Keratinocyte (primary cell): ENCODE data around the gene RPS21.

Experiments
- EZH2 ChIP-seq: IDR thresholded peaks from one replicate; pipeline ENCODE4 v1.6.1; 2012; ENCODE audit warnings: inconsistent platforms, mild to moderate bottlenecking, low read length, moderate library complexity
- TF ChIP-seq, protein P1 (sequence below), 3 experiments: IDR thresholded peaks in 1 of 3; conservative IDR thresholded peaks in 1 of 3; optimal IDR thresholded peaks in 1 of 3; 2 replicates in 2 of 3; 3 replicates in 1 of 3; pipeline versions ENCODE3 to v1.5.1; 2011; ENCODE audit warnings: low read length in 3 of 3, mild to moderate bottlenecking in 3 of 3, moderate library complexity in 2 of 3, control low read depth in 1 of 3, inconsistent platforms in 1 of 3; ENCODE audit not compliant: insufficient read depth in 2 of 3; ENCODE audit errors: extremely low read depth in 1 of 3

DNA sequence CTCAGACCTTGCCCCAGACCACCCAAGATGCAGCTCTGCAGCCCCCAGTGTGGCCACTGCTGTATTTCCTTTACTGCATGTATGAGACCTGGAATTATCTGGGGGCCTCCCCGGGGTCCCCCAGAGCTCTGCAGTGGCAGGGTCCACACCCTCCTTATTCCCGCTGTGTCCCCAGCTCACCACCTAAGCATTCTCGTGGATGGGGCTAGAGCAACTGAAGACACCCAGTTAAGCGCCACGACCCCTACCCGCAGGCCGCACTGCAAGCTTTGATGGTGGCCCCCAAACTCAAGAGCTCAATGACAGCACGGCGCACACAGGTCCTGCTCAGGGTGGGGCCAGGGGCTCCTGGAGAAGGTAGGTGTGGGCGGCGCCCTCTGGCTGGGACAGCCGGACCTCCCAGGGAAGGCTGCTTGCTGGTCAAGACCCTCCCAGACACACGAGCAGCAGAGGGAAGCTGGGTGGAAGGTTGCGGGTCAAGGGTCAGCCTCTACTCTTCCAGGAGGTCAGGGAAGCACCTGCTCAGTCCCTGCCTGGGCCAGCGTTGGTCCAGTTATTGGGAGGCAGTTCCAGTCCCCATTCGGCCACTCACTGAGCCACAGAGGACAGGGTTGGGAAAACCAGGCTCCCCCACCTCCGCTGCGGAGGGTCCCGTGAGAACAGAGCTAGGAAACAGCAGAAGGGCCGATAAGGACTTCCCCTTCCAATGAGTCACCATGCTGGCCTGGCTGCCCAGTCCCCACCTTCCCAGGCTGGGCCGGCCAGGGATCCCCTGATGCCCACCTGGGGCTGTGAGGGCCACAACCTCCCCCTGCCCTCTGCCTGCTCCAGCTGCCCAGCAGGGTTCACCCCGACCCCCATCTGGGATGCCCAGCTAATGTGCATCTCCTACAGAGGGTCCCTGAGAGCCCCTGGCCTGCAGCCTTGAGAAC is 22.7 kb upstream of the RPS21 start:
- TF ChIP-seq, protein P1, sequence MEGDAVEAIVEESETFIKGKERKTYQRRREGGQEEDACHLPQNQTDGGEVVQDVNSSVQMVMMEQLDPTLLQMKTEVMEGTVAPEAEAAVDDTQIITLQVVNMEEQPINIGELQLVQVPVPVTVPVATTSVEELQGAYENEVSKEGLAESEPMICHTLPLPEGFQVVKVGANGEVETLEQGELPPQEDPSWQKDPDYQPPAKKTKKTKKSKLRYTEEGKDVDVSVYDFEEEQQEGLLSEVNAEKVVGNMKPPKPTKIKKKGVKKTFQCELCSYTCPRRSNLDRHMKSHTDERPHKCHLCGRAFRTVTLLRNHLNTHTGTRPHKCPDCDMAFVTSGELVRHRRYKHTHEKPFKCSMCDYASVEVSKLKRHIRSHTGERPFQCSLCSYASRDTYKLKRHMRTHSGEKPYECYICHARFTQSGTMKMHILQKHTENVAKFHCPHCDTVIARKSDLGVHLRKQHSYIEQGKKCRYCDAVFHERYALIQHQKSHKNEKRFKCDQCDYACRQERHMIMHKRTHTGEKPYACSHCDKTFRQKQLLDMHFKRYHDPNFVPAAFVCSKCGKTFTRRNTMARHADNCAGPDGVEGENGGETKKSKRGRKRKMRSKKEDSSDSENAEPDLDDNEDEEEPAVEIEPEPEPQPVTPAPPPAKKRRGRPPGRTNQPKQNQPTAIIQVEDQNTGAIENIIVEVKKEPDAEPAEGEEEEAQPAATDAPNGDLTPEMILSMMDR (optimal IDR thresholded peaks at IDR 0.05 in 1 of 3, IDR thresholded peaks at IDR 0.05 in 1 of 3, conservative IDR thresholded peaks at IDR 0.05 in 1 of 3; ENCODE audit: extremely low read depth in 1 of 3, insufficient read depth in 2 of 3, low read length in 3 of 3) = no peak
- no peak for TF ChIP-seq EZH2
